A673 (cell line): ENCODE data around the gene TAF1L. TPM values are rescaled to one million over a fixed set of nuclear protein-coding genes. Genes with fewer than 3 reads are reported as not detected.

Experiments
- BruUV-seq: library from RNA; stranded (reverse); fragments of 400-500 nt; replicated peaks from 2 replicates; lab custom pipeline; 2021; lab: Mats Ljungman, UMichigan
- CTCF ChIA-PET: fragments of 300-600 bp; sonication (Branson Sonifier 250); formaldehyde crosslinking; loops from one replicate; lab custom pipeline; 2022; ENCODE audit warnings: antibody characterized with exemption; lab: Charles Lee
- POLR2A ChIA-PET: fragments of 300-600 bp; sonication (Branson Sonifier 250); formaldehyde crosslinking; loops from one replicate; lab custom pipeline; 2022; ENCODE audit warnings: antibody characterized with exemption; ENCODE audit not compliant: low non-redundant PET; lab: Charles Lee
- DNase-seq: peaks from one replicate; pipeline ENCODE4 v3.0.0-alpha.2; 2015; ENCODE audit warnings: low spot score
- H3K27ac ChIP-seq: fragments of 200-600 bp; sonication (generic); 2 replicates; pipeline ENCODE4 v1.5.1; 2016; ENCODE audit warnings: mixed run types, low read depth, mild to moderate bottlenecking, mixed read lengths, antibody characterized with exemption, low read length; ENCODE audit not compliant: poor library complexity, severe bottlenecking
- H3K27me3 ChIP-seq: fragments of 200-600 bp; sonication (generic); replicated peaks from 2 replicates; pipeline ENCODE4 v1.6.1; 2017; ENCODE audit warnings: mixed run types, low read depth, mild to moderate bottlenecking, mixed read lengths, antibody characterized with exemption, low read length; ENCODE audit not compliant: insufficient read depth, poor library complexity
- H3K36me3 ChIP-seq: fragments of 200-600 bp; sonication (generic); 2 replicates; pipeline ENCODE4 v1.6.1; 2016; ENCODE audit warnings: mixed run types, mild to moderate bottlenecking, mixed read lengths, antibody characterized with exemption, low read length; ENCODE audit not compliant: insufficient read depth, poor library complexity, severe bottlenecking
- H3K4me1 ChIP-seq: fragments of 200-600 bp; sonication (generic); 2 replicates; pipeline ENCODE4 v1.6.1; 2017; ENCODE audit warnings: mixed run types, mild to moderate bottlenecking, mixed read lengths, antibody characterized with exemption, low read length; ENCODE audit not compliant: insufficient read depth, poor library complexity, severe bottlenecking
- H3K4me3 ChIP-seq: fragments of 200-600 bp; sonication (generic); 2 replicates; pipeline ENCODE4 v1.5.1; 2016; ENCODE audit warnings: low read depth, mixed run types, mild to moderate bottlenecking, mixed read lengths, low read length; ENCODE audit not compliant: poor library complexity, severe bottlenecking
- H3K9me3 ChIP-seq: fragments of 200-600 bp; sonication (generic); 2 replicates; pipeline ENCODE4 v1.6.1; 2016; ENCODE audit warnings: mixed run types, low read depth, mild to moderate bottlenecking, mixed read lengths, antibody characterized with exemption, low read length; ENCODE audit not compliant: poor library complexity, severe bottlenecking
- EZH2 ChIP-seq: fragments of 200-600 bp; sonication (generic); IDR thresholded peaks from 2 replicates; pipeline ENCODE4 v1.6.1; 2017; ENCODE audit warnings: borderline replicate concordance, low read depth, mild to moderate bottlenecking, mixed read lengths, antibody characterized with exemption, low read length; ENCODE audit not compliant: poor library complexity, severe bottlenecking
- intact Hi-C: fragments of 100-400 bp; cut with micrococcal nuclease; formaldehyde crosslinking; loops from one replicate; pipeline ENCODE4 v1.10.0; 2022; ENCODE audit not compliant: unreplicated experiment
- total RNA-seq: library from RNA; stranded (reverse); gene quantifications from 2 replicates; pipeline ENCODE4 v1.2.3, GENCODE V29; 2021
- TF ChIP-seq, protein P1 (sequence below): fragments of 300-800, 200-600 bp; sonication (generic); conservative IDR thresholded peaks from 2 replicates; pipeline ENCODE4 v1.5.1; 2017; ENCODE audit warnings: low read depth, mild to moderate bottlenecking, antibody characterized with exemption, low read length, moderate library complexity, mixed read lengths

The TAF1L gene
- total RNA-seq, 1 experiment from 2014 or later, result not detected

DNA sequence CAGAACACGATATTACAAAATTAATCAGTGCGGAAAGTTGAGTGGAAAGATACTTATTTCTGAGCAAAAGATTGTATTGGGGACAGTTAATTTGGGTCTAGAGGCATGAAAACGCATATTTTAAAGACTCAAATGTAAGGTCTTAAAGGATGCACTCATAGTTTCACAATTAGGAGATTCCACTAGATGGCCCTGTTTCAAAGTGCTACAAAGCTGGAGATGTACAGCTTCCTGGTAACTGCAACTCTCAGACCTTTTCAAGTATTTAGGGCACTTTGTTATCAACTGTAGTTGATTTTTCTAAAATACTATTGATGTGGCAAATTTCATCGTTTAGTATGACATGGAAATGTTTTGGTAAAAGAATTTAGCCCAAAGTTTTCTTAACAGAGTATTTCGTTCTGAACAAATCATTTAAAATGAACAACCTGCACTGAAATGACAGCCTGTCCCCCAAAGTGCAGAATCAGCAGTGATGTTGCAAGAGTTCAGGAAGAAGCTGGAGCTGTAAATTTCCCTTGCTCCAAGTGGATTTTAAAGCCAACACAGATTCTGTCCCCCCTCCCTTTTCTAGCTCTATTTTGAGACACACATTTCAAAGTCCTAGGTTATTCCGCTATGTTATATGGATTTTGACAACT is 46.3 kb downstream of the TAF1L start:
- H3K9me3 ChIP-seq, result no peaks in the 10 kb centered on the region
- BruUV-seq, result no TSS peak
- no peaks in the 10 kb centered on the region for H3K36me3 ChIP-seq
- TF ChIP-seq, protein P1, sequence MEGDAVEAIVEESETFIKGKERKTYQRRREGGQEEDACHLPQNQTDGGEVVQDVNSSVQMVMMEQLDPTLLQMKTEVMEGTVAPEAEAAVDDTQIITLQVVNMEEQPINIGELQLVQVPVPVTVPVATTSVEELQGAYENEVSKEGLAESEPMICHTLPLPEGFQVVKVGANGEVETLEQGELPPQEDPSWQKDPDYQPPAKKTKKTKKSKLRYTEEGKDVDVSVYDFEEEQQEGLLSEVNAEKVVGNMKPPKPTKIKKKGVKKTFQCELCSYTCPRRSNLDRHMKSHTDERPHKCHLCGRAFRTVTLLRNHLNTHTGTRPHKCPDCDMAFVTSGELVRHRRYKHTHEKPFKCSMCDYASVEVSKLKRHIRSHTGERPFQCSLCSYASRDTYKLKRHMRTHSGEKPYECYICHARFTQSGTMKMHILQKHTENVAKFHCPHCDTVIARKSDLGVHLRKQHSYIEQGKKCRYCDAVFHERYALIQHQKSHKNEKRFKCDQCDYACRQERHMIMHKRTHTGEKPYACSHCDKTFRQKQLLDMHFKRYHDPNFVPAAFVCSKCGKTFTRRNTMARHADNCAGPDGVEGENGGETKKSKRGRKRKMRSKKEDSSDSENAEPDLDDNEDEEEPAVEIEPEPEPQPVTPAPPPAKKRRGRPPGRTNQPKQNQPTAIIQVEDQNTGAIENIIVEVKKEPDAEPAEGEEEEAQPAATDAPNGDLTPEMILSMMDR, result peak; percentile 67
- no peak for TF ChIP-seq EZH2
- H3K27ac ChIP-seq, result no peak overlapping the region
- intact Hi-C loops, result loop anchor here (1.0 to 10.0 kb wide), 3 partner anchors 113 to 636 kb away; no protein-coding TSS in a partner anchor
- DNase-seq, result peak; percentile 62
- ChIA-PET CTCF (interaction anchor here (0.6 to 2.9 kb wide), 2 partner anchors 55 to 379 kb away, joined by 3 to 26 read pairs; no protein-coding TSS in a partner anchor), POLR2A (interaction anchor here (0.8 kb wide), 1 partner anchor 11 kb away, joined by 5 read pairs; no protein-coding TSS in a partner anchor)
- H3K4me1 ChIP-seq, result no peaks in the 10 kb centered on the region
- no peaks in the 10 kb centered on the region for H3K27me3 ChIP-seq
- H3K4me3 ChIP-seq, result no peak overlapping the region

DNA sequence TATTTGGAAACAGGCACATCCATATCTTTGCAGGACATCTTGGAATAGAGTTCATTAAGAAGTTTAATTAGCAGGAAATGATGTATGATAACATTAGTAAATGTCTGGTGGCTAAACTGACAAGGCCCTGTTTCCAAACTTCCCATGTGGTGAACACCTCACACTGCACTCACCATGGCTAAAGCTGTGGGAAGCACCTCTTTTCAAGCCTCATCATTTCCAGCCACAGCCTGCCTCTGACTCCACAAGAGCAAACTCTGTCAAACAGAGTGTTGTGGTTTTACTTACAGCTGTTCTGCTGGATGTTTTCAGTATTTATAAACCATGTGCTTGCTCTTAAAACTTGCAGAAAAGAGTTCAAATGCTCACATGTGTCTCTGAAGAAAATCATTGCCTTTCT is 47.6 kb downstream of the TAF1L start:
- TF ChIP-seq EZH2, result no peak
- TF ChIP-seq, protein P1, result no peak
- H3K36me3 ChIP-seq, result no peaks in the 10 kb centered on the region
- DNase-seq, result no peak
- no peaks in the 10 kb centered on the region for H3K27me3 ChIP-seq
- no peak overlapping the region for H3K4me3 ChIP-seq
- no peak overlapping the region for H3K27ac ChIP-seq
- BruUV-seq, result no TSS peak
- H3K4me1 ChIP-seq, result no peaks in the 10 kb centered on the region
- ChIA-PET CTCF (interaction anchor here (2.9 kb wide), 1 partner anchor 380 kb away, joined by 26 read pairs; no protein-coding TSS in a partner anchor), POLR2A (no interaction called here)
- no peaks in the 10 kb centered on the region for H3K9me3 ChIP-seq
- intact Hi-C loops, result loop anchor here (5.0 to 10.0 kb wide), 2 partner anchors 114 to 637 kb away; no protein-coding TSS in a partner anchor

DNA sequence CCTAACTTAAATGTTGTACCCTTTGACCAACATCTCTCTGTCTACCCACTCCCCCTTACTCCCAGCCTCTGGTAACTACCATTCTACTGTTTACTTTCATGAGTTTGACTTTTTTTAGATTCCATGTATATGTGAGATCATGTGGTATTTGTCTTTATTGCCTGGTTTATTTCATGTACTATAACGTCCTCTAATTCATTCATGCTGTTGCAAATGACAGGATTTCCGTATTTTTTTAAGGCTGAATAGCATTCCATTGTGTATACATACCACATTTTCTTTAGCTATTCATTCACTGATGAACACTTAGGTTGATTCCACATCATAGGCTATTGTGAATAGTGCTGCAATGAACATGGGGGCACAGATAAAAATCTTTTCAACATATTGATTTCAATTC is 50.7 kb downstream of the TAF1L start:
- Histone ChIP-seq H3K27me3 (no peaks in the 10 kb centered on the region), H3K36me3 (no peaks in the 10 kb centered on the region), H3K4me1 (no peaks in the 10 kb centered on the region), H3K9me3 (no peaks in the 10 kb centered on the region), H3K4me3 (no peak overlapping the region), H3K27ac (no peak overlapping the region)
- peak; percentile 65 for DNase-seq
- TF ChIP-seq, protein P1, result no peak
- no peak for TF ChIP-seq EZH2
- ChIA-PET CTCF (interaction anchor here (1.7 kb wide), 1 partner anchor 206 kb away, joined by 4 read pairs; no protein-coding TSS in a partner anchor), POLR2A (no interaction called here)
- no TSS peak for BruUV-seq
- intact Hi-C loops, result loop anchor here (5.0 to 10.0 kb wide), 2 partner anchors 118 to 640 kb away; no protein-coding TSS in a partner anchor
